Hepatocyte (in vitro differentiated cells): ENCODE measurements around the gene PDXDC1. TPM values are rescaled to one million over a fixed set of nuclear protein-coding genes. Genes with fewer than 3 reads are reported as not detected.
"Not testable (repeated sequence)": the region's sequence is repeated elsewhere in the genome, so short reads cannot be mapped to it uniquely, and the experiment has no call there.

Experiments used
- DNase-seq: peaks from one replicate; pipeline ENCODE4 v3.0.0-alpha.2; 2016; ENCODE audit warnings: low spot score
- H2AFZ ChIP-seq: fragments of 200-600 bp; sonication (generic); 2 replicates; pipeline ENCODE4 v1.6.0; 2016; ENCODE audit warnings: antibody characterized with exemption, mild to moderate bottlenecking
- H3K27ac ChIP-seq: fragments of 200-600 bp; sonication (generic); 2 replicates; pipeline ENCODE4 v1.5.1; 2016; ENCODE audit warnings: mild to moderate bottlenecking
- H3K27me3 ChIP-seq: fragments of 200-600 bp; sonication (generic); 2 replicates; pipeline ENCODE4 v1.6.1; 2016
- H3K36me3 ChIP-seq: fragments of 200-600 bp; sonication (generic); replicated peaks from 2 replicates; pipeline ENCODE4 v1.5.1; 2016; ENCODE audit warnings: low read depth; ENCODE audit not compliant: insufficient read depth
- H3K4me1 ChIP-seq: fragments of 200-600 bp; sonication (generic); 2 replicates; pipeline ENCODE4 v1.5.1; 2016; ENCODE audit warnings: mild to moderate bottlenecking, moderate library complexity; ENCODE audit not compliant: insufficient read depth
- H3K4me2 ChIP-seq: fragments of 200-600 bp; sonication (generic); 2 replicates; pipeline ENCODE4 v1.6.0; 2016
- H3K4me3 ChIP-seq: fragments of 200-600 bp; sonication (generic); 2 replicates; pipeline ENCODE4 v1.5.1; 2016; ENCODE audit warnings: mild to moderate bottlenecking
- H3K79me2 ChIP-seq: fragments of 200-600 bp; sonication (generic); 2 replicates; pipeline ENCODE4 v1.6.0; 2017; ENCODE audit warnings: mild to moderate bottlenecking
- H3K9me2 ChIP-seq: fragments of 200-600 bp; sonication (generic); replicated peaks from 2 replicates; pipeline ENCODE4 v1.6.0; 2017; ENCODE audit warnings: mild to moderate bottlenecking; ENCODE audit not compliant: insufficient read depth
- H3K9me3 ChIP-seq: fragments of 200-600 bp; sonication (generic); 2 replicates; pipeline ENCODE4 v1.5.1; 2016; ENCODE audit warnings: low read depth, mild to moderate bottlenecking
- H4K20me1 ChIP-seq: fragments of 200-600 bp; sonication (generic); 2 replicates; pipeline ENCODE4 v1.6.0; 2016; ENCODE audit warnings: mild to moderate bottlenecking; ENCODE audit not compliant: insufficient read depth, poor library complexity, severe bottlenecking
- CTCF ChIP-seq: fragments of 200-600 bp; sonication (generic); IDR thresholded peaks from 2 replicates; pipeline ENCODE4 v1.5.1; 2016; ENCODE audit warnings: antibody characterized with exemption, mild to moderate bottlenecking; ENCODE audit not compliant: poor library complexity
- EZH2 ChIP-seq: fragments of 200-600 bp; sonication (generic); IDR thresholded peaks from 2 replicates; pipeline ENCODE4 v1.6.1; 2016; ENCODE audit warnings: antibody characterized with exemption, mild to moderate bottlenecking, borderline replicate concordance
- WGBS: methylation state at CpG from one replicate; pipeline ENCODE4 v1.1.6; 2016; ENCODE audit warnings: low lambda C conversion rate; ENCODE audit errors: missing lambda C conversion rate; 5-methylcytosine and 5-hydroxymethylcytosine counted together
- polyA plus RNA-seq: library from polyadenylated mRNA; unstranded; fragments of >200 nt; fragmentation: Nextera tagmentation; extraction: Ambion mirVana; gene quantifications from 2 replicates; pipeline ENCODE4 v1.2.1, GENCODE V29; 2016
- total RNA-seq: library from RNA; depleted of rRNA; stranded (reverse); fragments of >200 nt; gene quantifications from 2 replicates; pipeline ENCODE4 v1.2.3, GENCODE V29; 2014

PDXDC1 gene
- total and polyA plus RNA-seq, 2 experiments from 2014 or later, result 141 to 146 TPM

DNA sequence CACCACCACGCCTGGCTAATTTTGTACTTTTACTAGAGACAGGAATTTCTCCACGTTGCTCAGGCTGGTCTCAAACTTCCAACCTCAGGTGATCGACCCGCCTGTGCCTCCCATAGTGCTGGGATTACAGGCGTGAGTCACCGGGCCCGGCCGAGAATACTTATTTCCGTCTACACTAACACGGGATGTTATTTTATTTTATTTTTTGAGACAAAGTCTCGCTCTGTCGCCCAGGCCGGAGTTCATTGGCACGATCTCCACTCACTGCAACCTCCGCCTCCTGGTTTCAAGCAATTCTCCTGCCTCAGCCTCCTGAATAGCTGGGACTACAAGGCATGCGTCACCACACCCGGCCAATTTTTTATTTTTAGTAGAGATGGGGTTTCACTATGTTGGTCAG lies 9.5 kb upstream of the PDXDC1 start:
- no peaks in the 10 kb centered on the region for H3K4me1 ChIP-seq
- no peak for DNase-seq
- H3K4me2 ChIP-seq, result no peak overlapping the region
- 92% methylated on average over 17 of the region's 17 CpGs for WGBS
- no peaks in the 10 kb centered on the region for H3K79me2 ChIP-seq
- no peaks in the 10 kb centered on the region for H3K9me3 ChIP-seq
- TF ChIP-seq EZH2, result no peak
- TF ChIP-seq CTCF, result no peak
- H3K27me3 ChIP-seq, result peaks cover 8% of the 10 kb centered on the region
- H2AFZ ChIP-seq, result no peak overlapping the region
- no peaks in the 10 kb centered on the region for H3K36me3 ChIP-seq
- no peak overlapping the region for H3K27ac ChIP-seq
- no peak overlapping the region for H3K4me3 ChIP-seq
- H3K9me2 ChIP-seq, result no peaks in the 10 kb centered on the region
- H4K20me1 ChIP-seq, result no peaks in the 10 kb centered on the region

- not testable (repeated sequence) for H4K20me1 ChIP-seq, H3K27ac ChIP-seq, H3K9me2 ChIP-seq, H3K36me3 ChIP-seq, H3K4me1 ChIP-seq, H3K27me3 ChIP-seq, H3K4me3 ChIP-seq, H3K79me2 ChIP-seq, H3K4me2 ChIP-seq, DNase-seq, H2AFZ ChIP-seq, H3K9me3 ChIP-seq
- WGBS, result 94% methylated on average over 3 of the region's 3 CpGs
Observed at GRCh38 chr16:14969795-14970194, 5.0 kb upstream of the PDXDC1 start.

- not testable (repeated sequence) for H3K9me2 ChIP-seq, H3K4me1 ChIP-seq, H3K4me3 ChIP-seq, H3K4me2 ChIP-seq, H3K36me3 ChIP-seq, H2AFZ ChIP-seq, DNase-seq, H3K9me3 ChIP-seq, H3K27me3 ChIP-seq, H3K27ac ChIP-seq
- Histone ChIP-seq H4K20me1 (peaks cover 12% of the 10 kb centered on the region), H3K79me2 (peaks cover 18% of the 10 kb centered on the region)
- 92% methylated on average over 12 of the region's 12 CpGs for WGBS
Observed at GRCh38 chr16:14971621-14972228, 3.1 kb upstream of the PDXDC1 start.

DNA sequence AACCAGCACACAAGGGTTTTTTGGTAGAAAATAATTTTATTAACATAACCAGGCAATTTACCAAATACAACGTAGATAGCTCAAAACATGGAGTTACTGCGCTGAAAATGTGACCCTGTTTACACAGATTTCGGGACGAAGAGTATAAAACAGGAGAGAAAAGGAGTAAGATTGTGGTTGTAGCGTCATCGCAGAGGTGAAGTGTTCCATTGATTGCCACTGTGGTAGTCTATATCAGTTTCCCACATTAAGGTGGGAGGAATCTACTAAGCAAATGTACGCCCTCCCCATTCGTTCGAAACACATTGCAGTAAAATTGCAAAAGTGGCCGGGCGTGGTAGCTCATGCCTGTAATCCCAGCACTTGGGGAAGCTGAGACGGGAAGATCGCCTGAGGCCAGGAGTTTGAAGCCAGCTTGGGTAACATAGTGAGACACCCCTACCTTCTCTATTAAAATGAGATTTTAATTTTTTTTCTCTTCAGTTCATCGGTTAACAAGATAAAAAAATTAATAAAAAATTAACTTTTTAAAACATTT lies 972 bp upstream of the PDXDC1 start:
- not testable (repeated sequence) for H3K4me1 ChIP-seq, H3K36me3 ChIP-seq, H3K9me3 ChIP-seq, H3K27me3 ChIP-seq, DNase-seq, H3K9me2 ChIP-seq, H3K27ac ChIP-seq
- Histone ChIP-seq H3K4me2 (peak overlapping the region; percentile 87), H3K4me3 (peak overlapping the region; percentile 86), H2AFZ (peak overlapping the region; percentile 52), H3K79me2 (peaks cover 39% of the 10 kb centered on the region), H4K20me1 (peaks cover 29% of the 10 kb centered on the region)
- 57% methylated on average over 14 of the region's 14 CpGs for WGBS

DNA sequence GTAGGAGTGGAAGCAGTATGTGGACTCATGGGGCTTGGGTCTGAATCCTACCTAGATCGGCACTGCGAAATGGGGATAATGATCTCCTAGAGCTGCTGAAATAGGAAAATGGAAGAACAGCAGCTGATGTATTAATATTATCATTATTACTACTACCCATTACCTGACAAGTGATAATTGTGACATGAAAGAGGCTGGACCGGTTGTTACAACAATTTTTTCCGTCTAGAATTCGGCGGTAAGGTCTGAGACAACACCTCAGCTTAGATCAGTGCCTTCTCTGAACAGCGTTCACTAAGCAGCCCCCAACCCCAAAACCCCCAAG lies 533 bp upstream of the PDXDC1 start:
- Histone ChIP-seq H2AFZ (peak overlapping the region; percentile 52), H3K4me3 (peak overlapping the region; percentile 86), H3K4me2 (peak overlapping the region; percentile 87), H3K79me2 (peaks cover 44% of the 10 kb centered on the region), H3K4me1 (peaks cover 12% of the 10 kb centered on the region), H3K27ac (peak overlapping the region; percentile 98), H4K20me1 (peaks cover 34% of the 10 kb centered on the region)
- H3K27me3 ChIP-seq, H3K36me3 ChIP-seq, H3K9me2 ChIP-seq, H3K9me3 ChIP-seq: not testable (repeated sequence)
- 2% methylated on average over 7 of the region's 7 CpGs for whole genome bisulfite sequencing
- peak; percentile 86 for DNase-seq

DNA sequence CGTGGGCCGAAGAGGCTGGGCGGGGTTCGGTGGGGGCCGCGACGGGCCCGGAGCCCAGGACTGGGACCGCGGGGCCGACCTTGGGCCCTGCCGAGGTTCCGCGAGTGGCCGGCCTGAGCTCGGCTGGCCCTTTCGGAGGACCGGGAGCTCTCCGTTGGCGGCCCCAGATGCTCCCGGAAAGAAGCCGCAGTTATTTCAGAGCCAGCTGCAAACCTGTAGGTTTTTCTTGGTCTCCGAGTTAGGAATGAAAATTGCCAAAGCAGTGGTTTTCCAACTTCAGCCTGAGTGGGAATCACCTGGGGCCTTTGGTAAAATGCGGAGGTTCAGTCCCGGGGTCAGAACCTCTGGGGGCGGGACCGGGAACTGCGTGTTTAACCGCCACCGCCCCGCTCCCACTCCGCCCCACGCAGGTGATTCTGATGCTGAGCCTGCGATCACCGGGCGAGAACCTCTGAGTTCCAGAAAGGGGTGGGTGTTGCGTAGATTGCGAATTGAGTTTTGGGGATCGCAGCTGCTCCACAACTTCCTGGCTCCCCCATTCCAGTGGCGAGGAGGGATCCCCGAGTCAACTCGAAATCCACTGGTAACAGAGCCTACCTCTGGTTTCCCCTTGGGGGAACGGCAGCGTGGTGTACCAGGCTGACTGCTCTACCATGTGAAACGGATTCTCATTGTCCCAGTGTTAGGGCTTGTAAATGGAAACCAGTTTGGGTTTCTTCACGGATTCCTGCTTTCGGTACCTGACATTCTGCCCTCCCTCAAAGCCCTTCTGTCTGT lies 780 bp downstream of the PDXDC1 start:
- H3K4me3 ChIP-seq, result peak overlapping the region; percentile 86
- peaks cover 56% of the 10 kb centered on the region for H3K79me2 ChIP-seq
- H4K20me1 ChIP-seq, result peaks cover 46% of the 10 kb centered on the region
- H3K27ac ChIP-seq, result peak overlapping the region; percentile 98
- peak overlapping the region; percentile 52 for H2AFZ ChIP-seq
- H3K4me1 ChIP-seq, result peaks cover 21% of the 10 kb centered on the region
- not testable (repeated sequence) for H3K9me3 ChIP-seq, H3K27me3 ChIP-seq, H3K36me3 ChIP-seq, H3K9me2 ChIP-seq
- DNase-seq, result peak; percentile 69
- peak overlapping the region; percentile 87 for H3K4me2 ChIP-seq
- WGBS, result 1% methylated on average over 47 of the region's 47 CpGs

- not testable (repeated sequence) for DNase-seq, H3K27me3 ChIP-seq, H3K9me2 ChIP-seq, H2AFZ ChIP-seq, H3K27ac ChIP-seq, H3K9me3 ChIP-seq, H3K36me3 ChIP-seq
- peaks cover 61% of the 10 kb centered on the region for H4K20me1 ChIP-seq
- peaks cover 72% of the 10 kb centered on the region for H3K79me2 ChIP-seq
- 84% methylated on average over 15 of the region's 16 CpGs for WGBS
- H3K4me3 ChIP-seq, result peak overlapping the region; percentile 86
- peak overlapping the region; percentile 87 for H3K4me2 ChIP-seq
- peaks cover 37% of the 10 kb centered on the region for H3K4me1 ChIP-seq
Observed at GRCh38 chr16:14976971-14977736, 2.3 kb downstream of the PDXDC1 start.
